Neuronal stem cell (in vitro differentiated cells): Measurements from ENCODE around the gene ACOT4.
"Not testable (repeated sequence)": the region's sequence is repeated elsewhere in the genome, so short reads cannot be mapped to it uniquely, and the experiment has no call there.

Experiments
- DNase-seq: peaks from one replicate; pipeline ENCODE4 v3.0.0-alpha.2; 2013; ENCODE audit warnings: low spot score
- H2AFZ ChIP-seq: one replicate; pipeline ENCODE4 v1.6.1; 2013; ENCODE audit warnings: mild to moderate bottlenecking, low read length, inconsistent platforms
- H2AK5ac ChIP-seq: 2 replicates; pipeline ENCODE4 v1.6.1; 2013; ENCODE audit warnings: low read depth, mild to moderate bottlenecking, inconsistent platforms, low read length, moderate library complexity, mixed read lengths
- H2BK120ac ChIP-seq: 2 replicates; pipeline ENCODE4 v1.6.1; 2013; ENCODE audit warnings: low read depth, mild to moderate bottlenecking, inconsistent platforms, low read length, moderate library complexity, mixed read lengths
- H2BK12ac ChIP-seq: one replicate; pipeline ENCODE4 v1.6.1; 2013; ENCODE audit warnings: low read length, inconsistent platforms
- H2BK15ac ChIP-seq: 2 replicates; pipeline ENCODE4 v1.6.1; 2013; ENCODE audit warnings: mild to moderate bottlenecking, low read length, inconsistent platforms, mixed read lengths
- H2BK5ac ChIP-seq: one replicate; pipeline ENCODE4 v1.6.1; 2013; ENCODE audit warnings: inconsistent platforms, mild to moderate bottlenecking, low read length, moderate library complexity
- H3K14ac ChIP-seq: one replicate; pipeline ENCODE4 v1.6.1; 2013; ENCODE audit warnings: low read length, inconsistent platforms
- H3K18ac ChIP-seq: 2 replicates; pipeline ENCODE4 v1.6.1; 2013; ENCODE audit warnings: low read length, inconsistent platforms
- H3K23ac ChIP-seq: 2 replicates; pipeline ENCODE4 v1.6.1; 2013; ENCODE audit warnings: low read depth, mild to moderate bottlenecking, mixed read lengths, low read length, inconsistent platforms; ENCODE audit not compliant: poor library complexity
- H3K27ac ChIP-seq: replicated peaks from 3 replicates; pipeline ENCODE4 v1.5.1; 2013; ENCODE audit warnings: low read length, inconsistent platforms
- H3K27me3 ChIP-seq, 3 experiments: 2 replicates each; pipeline ENCODE4 v1.6.1; 2013; ENCODE audit warnings: low read length in 3 of 3, mild to moderate bottlenecking in 2 of 3, inconsistent platforms in 1 of 3, low read depth in 1 of 3, mixed read lengths in 1 of 3, moderate library complexity in 1 of 3; ENCODE audit not compliant: control insufficient read depth in 3 of 3, insufficient read depth in 3 of 3
- H3K36me3 ChIP-seq, 2 donors: replicated peaks in 1 of 2; 2 replicates each; pipeline ENCODE4 v1.6.1; 2013; ENCODE audit warnings: low read length in 2 of 2; ENCODE audit not compliant: control insufficient read depth in 2 of 2, insufficient read depth in 2 of 2
- H3K4ac ChIP-seq: 2 replicates; pipeline ENCODE4 v1.6.1; 2013; ENCODE audit warnings: inconsistent platforms, mild to moderate bottlenecking, low read length, moderate library complexity
- H3K4me1 ChIP-seq, 2 donors: 1 replicate in 1 of 2; 2 replicates in 1 of 2; pipeline ENCODE4 v1.6.1; 2013; ENCODE audit warnings: low read length in 2 of 2, low read depth in 1 of 2; ENCODE audit not compliant: control insufficient read depth in 2 of 2, insufficient read depth in 1 of 2
- H3K4me2 ChIP-seq: one replicate; pipeline ENCODE4 v1.6.1; 2013; ENCODE audit warnings: mild to moderate bottlenecking, low read length, inconsistent platforms; ENCODE audit not compliant: insufficient read depth, poor library complexity, severe bottlenecking
- H3K4me3 ChIP-seq, 2 donors: 2 replicates each; pipeline ENCODE4 v1.5.1; 2013; ENCODE audit warnings: low read length in 2 of 2, mild to moderate bottlenecking in 2 of 2, inconsistent platforms in 1 of 2, moderate library complexity in 1 of 2
- H3K79me1 ChIP-seq: one replicate; pipeline ENCODE4 v1.6.1; 2013; ENCODE audit warnings: low read depth, mild to moderate bottlenecking, inconsistent platforms, low read length, moderate library complexity
- H3K9ac ChIP-seq: one replicate; pipeline ENCODE4 v1.6.1; 2013; ENCODE audit warnings: mild to moderate bottlenecking, low read depth, low read length, inconsistent platforms; ENCODE audit not compliant: poor library complexity
- H3K9me3 ChIP-seq, 2 donors: replicated peaks in 1 of 2; 2 replicates each; pipeline versions ENCODE3 to v1.6.1; 2013; ENCODE audit warnings: low read length in 2 of 2, mild to moderate bottlenecking in 2 of 2, inconsistent platforms in 1 of 2, low read depth in 1 of 2, mixed read lengths in 1 of 2, moderate library complexity in 1 of 2; ENCODE audit not compliant: control insufficient read depth in 2 of 2, insufficient read depth in 1 of 2
- H4K8ac ChIP-seq: one replicate; pipeline ENCODE4 v1.6.1; 2013; ENCODE audit warnings: low read depth, mild to moderate bottlenecking, inconsistent platforms, low read length, moderate library complexity
- H4K91ac ChIP-seq: one replicate; pipeline ENCODE4 v1.6.1; 2013; ENCODE audit warnings: low read length, low read depth, mild to moderate bottlenecking, inconsistent platforms; ENCODE audit not compliant: poor library complexity
- WGBS, 2 donors: extraction: QIAGEN DNeasy Blood & Tissue Kit; methylation state at CpG; one replicate each; pipeline ENCODE4 v1.1.7; 2013; ENCODE audit warnings: missing lambda C conversion rate in 2 of 2, mixed read lengths in 1 of 2; ENCODE audit not compliant: insufficient read length in 2 of 2, insufficient replicate concordance in 1 of 2; ENCODE audit errors: extremely low coverage in 2 of 2; 5-methylcytosine and 5-hydroxymethylcytosine counted together

The ACOT4 gene

GRCh38 chr14:73589116-73589515 is 2.6 kb upstream of the ACOT4 start:
- no peak overlapping the region for H2BK120ac ChIP-seq
- no peaks in the 10 kb centered on the region for H3K36me3 ChIP-seq
- H3K27me3 ChIP-seq = peaks cover 0 to 12% (median 0%) of the 10 kb centered on the region in 3 experiments
- H3K4ac ChIP-seq = no peak overlapping the region
- H3K27ac ChIP-seq = no peak overlapping the region
- H4K8ac ChIP-seq = no peak overlapping the region
- no peak overlapping the region for H3K23ac ChIP-seq
- no peak overlapping the region for H2BK12ac ChIP-seq
- H3K9ac ChIP-seq = no peak overlapping the region
- no peak overlapping the region for H2AK5ac ChIP-seq
- no peaks in the 10 kb centered on the region for H3K79me1 ChIP-seq
- H3K9me3 ChIP-seq = no peaks in the 10 kb centered on the region
- no peak overlapping the region for H3K14ac ChIP-seq
- WGBS, 2 donors = no CpG with 5 or more reads among the region's 4 CpGs
- H3K18ac ChIP-seq = no peak overlapping the region
- H3K4me3 ChIP-seq = no peak overlapping the region
- H2BK15ac ChIP-seq = no peak overlapping the region
- H4K91ac ChIP-seq = no peak overlapping the region
- H3K4me1 ChIP-seq = no peaks in the 10 kb centered on the region
- no peak overlapping the region for H2AFZ ChIP-seq
- H3K4me2 ChIP-seq = no peak overlapping the region
- DNase-seq = no peak
- no peak overlapping the region for H2BK5ac ChIP-seq

GRCh38 chr14:73590673-73591004 is 1.0 kb upstream of the ACOT4 start:
- H4K91ac ChIP-seq, H3K18ac ChIP-seq, H3K9me3 ChIP-seq, H3K9ac ChIP-seq, H3K4me3 ChIP-seq, H3K23ac ChIP-seq, H3K4me1 ChIP-seq, H3K36me3 ChIP-seq, H3K79me1 ChIP-seq, H2BK5ac ChIP-seq, H3K27ac ChIP-seq, H2BK15ac ChIP-seq, H2AFZ ChIP-seq, H2BK12ac ChIP-seq, H3K14ac ChIP-seq, H2BK120ac ChIP-seq, H2AK5ac ChIP-seq, H4K8ac ChIP-seq, H3K4me2 ChIP-seq, DNase-seq, H3K4ac ChIP-seq: not testable (repeated sequence)
- WGBS, 2 donors = no CpG with 5 or more reads among the region's 32 CpGs
- H3K27me3 ChIP-seq = peaks cover 0 to 12% (median 3%) of the 10 kb centered on the region in 3 experiments

- Histone ChIP-seq H2AK5ac (no peak overlapping the region), H3K27ac (no peak overlapping the region), H3K4ac (no peak overlapping the region), H4K8ac (no peak overlapping the region), H3K4me3 (no peak overlapping the region), H2BK120ac (no peak overlapping the region), H3K4me1 (no peaks in the 10 kb centered on the region), H3K79me1 (no peaks in the 10 kb centered on the region), H3K9me3 (no peaks in the 10 kb centered on the region), H3K36me3 (no peaks in the 10 kb centered on the region), H3K4me2 (no peak overlapping the region), H3K18ac (no peak overlapping the region), H4K91ac (no peak overlapping the region), H2BK12ac (no peak overlapping the region), H3K27me3 (peaks cover 0 to 12% (median 3%) of the 10 kb centered on the region in 3 experiments), H2AFZ (no peak overlapping the region), H2BK15ac (no peak overlapping the region), H2BK5ac (no peak overlapping the region), H3K14ac (no peak overlapping the region), H3K9ac (no peak overlapping the region), H3K23ac (no peak overlapping the region)
- no CpG with 5 or more reads among the region's 9 CpGs for WGBS, 2 donors
- DNase-seq = no peak
Measured at GRCh38 chr14:73594491-73594890, 2.8 kb downstream of the ACOT4 start.

GRCh38 chr14:73599499-73599898 is 7.8 kb downstream of the ACOT4 start:
- Histone ChIP-seq H2BK120ac (no peak overlapping the region), H2BK15ac (no peak overlapping the region), H2BK5ac (no peak overlapping the region), H3K23ac (no peak overlapping the region), H3K14ac (no peak overlapping the region), H3K4me3 (no peak overlapping the region), H3K79me1 (no peaks in the 10 kb centered on the region), H3K9ac (no peak overlapping the region), H4K91ac (no peak overlapping the region), H2AK5ac (no peak overlapping the region), H3K27ac (no peak overlapping the region), H3K36me3 (no peaks in the 10 kb centered on the region), H3K4me2 (no peak overlapping the region), H2AFZ (no peak overlapping the region), H3K9me3 (no peaks in the 10 kb centered on the region), H3K27me3 (peaks cover 0 to 3% (median 0%) of the 10 kb centered on the region in 3 experiments), H3K4me1 (peaks cover 0 to 2% of the 10 kb centered on the region in 2 donors), H3K4ac (no peak overlapping the region), H3K18ac (no peak overlapping the region), H4K8ac (no peak overlapping the region), H2BK12ac (no peak overlapping the region)
- no peak for DNase-seq
